RWPE2 (cell line): ENCODE results near the gene PIP5K1B.
A peak's percentile ranks its signal among the peaks of the same experiment; 100 is the strongest.

Experiments
- ATAC-seq: fragments of 200-7000 bp; cut with Tn5 transposase; 3 replicates; pipeline ENCODE4 v1.9.1; 2021; ENCODE audit warnings: low read depth
- DNase-seq: peaks from one replicate; pipeline ENCODE4 v3.0.0-alpha.2; 2020; ENCODE audit warnings: low spot score
- H3K27ac ChIP-seq: fragments of 450-650 bp; 2 replicates; pipeline ENCODE4 v1.5.1; 2017; ENCODE audit warnings: mild to moderate bottlenecking; ENCODE audit not compliant: poor library complexity, severe bottlenecking
- H3K27me3 ChIP-seq: fragments of 250-450 bp; sonication (Bioruptor Pico); 2 replicates; pipeline ENCODE4 v1.5.1; 2021; ENCODE audit warnings: mild to moderate bottlenecking, moderate library complexity; ENCODE audit not compliant: insufficient read depth, poor library complexity, severe bottlenecking
- H3K36me3 ChIP-seq: fragments of 250-450 bp; sonication (Bioruptor Pico); 2 replicates; pipeline ENCODE4 v1.5.1; 2020; ENCODE audit warnings: low read depth, mild to moderate bottlenecking, moderate library complexity
- H3K4me1 ChIP-seq: fragments of 250-450 bp; sonication (Bioruptor Pico); 2 replicates; pipeline ENCODE4 v1.5.1; 2021; ENCODE audit warnings: mild to moderate bottlenecking, moderate library complexity; ENCODE audit not compliant: insufficient read depth, poor library complexity, severe bottlenecking
- H3K4me3 ChIP-seq: fragments of 250-450 bp; sonication (Bioruptor Pico); 2 replicates; pipeline ENCODE4 v1.5.1; 2021; ENCODE audit warnings: mild to moderate bottlenecking, moderate library complexity; ENCODE audit not compliant: severe bottlenecking
- H3K9me3 ChIP-seq: fragments of 250-450 bp; sonication (Bioruptor Pico); 2 replicates; pipeline ENCODE4 v1.5.1; 2021; ENCODE audit warnings: mild to moderate bottlenecking, moderate library complexity; ENCODE audit not compliant: severe bottlenecking
- CTCF ChIP-seq: fragments of 450-650 bp; IDR thresholded peaks from one replicate; pipeline ENCODE4 v1.5.1; 2017; ENCODE audit warnings: mild to moderate bottlenecking, moderate library complexity; ENCODE audit not compliant: poor library complexity, severe bottlenecking

PIP5K1B gene

GRCh38 chr9:68704814-68705530 is at the start of gene PIP5K1B:
Gene PIP5K1B, plus strand, starts transcription at chr9:68705240. Its CDS starts 117,375 bp downstream, at chr9:68822615.
- ATAC-seq, result peak; percentile 93
- Histone ChIP-seq H3K27me3 (peaks cover 67% of the 10 kb centered on the region), H3K4me3 (peak within 1 kb of the TSS; percentile 51), H3K9me3 (no peaks in the 10 kb centered on the region), H3K27ac (no peak within 1 kb of the TSS), H3K36me3 (no peaks in the 10 kb centered on the region), H3K4me1 (peaks cover 3% of the 10 kb centered on the region)
- DNase-seq, result peak; percentile 76
- no peak for TF ChIP-seq CTCF

GRCh38 chr9:68664036-68664435 is 41.0 kb upstream of the PIP5K1B start:
- Histone ChIP-seq H3K9me3 (no peaks in the 10 kb centered on the region), H3K27me3 (no peaks in the 10 kb centered on the region), H3K36me3 (no peaks in the 10 kb centered on the region), H3K4me1 (no peaks in the 10 kb centered on the region), H3K27ac (no peak overlapping the region), H3K4me3 (no peak overlapping the region)
- TF ChIP-seq CTCF, result no peak
- DNase-seq, result no peak
- no peak for ATAC-seq

- Histone ChIP-seq H3K27me3 (no peaks in the 10 kb centered on the region), H3K27ac (no peak overlapping the region), H3K4me3 (no peak overlapping the region), H3K4me1 (no peaks in the 10 kb centered on the region), H3K36me3 (no peaks in the 10 kb centered on the region), H3K9me3 (no peaks in the 10 kb centered on the region)
- ATAC-seq, result no peak
- no peak for DNase-seq
- no peak for TF ChIP-seq CTCF
These were observed 36.9 kb upstream of the PIP5K1B start for GRCh38 chr9:68668127-68668526.

GRCh38 chr9:68669218-68669617 is 35.8 kb upstream of the PIP5K1B start:
- no peaks in the 10 kb centered on the region for H3K4me1 ChIP-seq
- H3K27me3 ChIP-seq, result no peaks in the 10 kb centered on the region
- no peaks in the 10 kb centered on the region for H3K9me3 ChIP-seq
- ATAC-seq (no peak), DNase-seq (no peak)
- H3K4me3 ChIP-seq, result no peak overlapping the region
- no peaks in the 10 kb centered on the region for H3K36me3 ChIP-seq
- H3K27ac ChIP-seq, result no peak overlapping the region
- no peak for TF ChIP-seq CTCF

GRCh38 chr9:68672215-68672614 is 32.8 kb upstream of the PIP5K1B start:
- Histone ChIP-seq H3K4me3 (no peak overlapping the region), H3K27ac (no peak overlapping the region), H3K4me1 (no peaks in the 10 kb centered on the region), H3K27me3 (no peaks in the 10 kb centered on the region), H3K36me3 (no peaks in the 10 kb centered on the region), H3K9me3 (no peaks in the 10 kb centered on the region)
- no peak for TF ChIP-seq CTCF
- no peak for DNase-seq
- ATAC-seq, result no peak
